ENCODE measurements around the gene ADAMTS17.

GRCh38 chr15:100108846-100109245, 232.9 kb downstream of the ADAMTS17 start:
- TF ChIP-seq CTCF (IDR thresholded peaks at IDR 0.05; ENCODE audit: low read depth, low read length, missing input control) (no peak), REST (IDR thresholded peaks at IDR 0.05) (no peak), ATF3 (IDR thresholded peaks at IDR 0.05) (no peak), RAD21 (IDR thresholded peaks at IDR 0.05) (no peak), JUND (IDR thresholded peaks at IDR 0.05) (no peak), YY1 (IDR thresholded peaks at IDR 0.05) (no peak), SP1 (IDR thresholded peaks at IDR 0.05) (no peak), MAX (IDR thresholded peaks at IDR 0.05) (no peak), TAF1 (conservative IDR thresholded peaks at IDR 0.05) (no peak), GABPA (IDR thresholded peaks at IDR 0.05 in 1 of 2, conservative IDR thresholded peaks at IDR 0.05 in 1 of 2) (no peak), ZBTB33 (IDR thresholded peaks at IDR 0.05) (no peak)
